GM18507 (cell line): ENCODE data around the gene RAB22A.
"Not testable (repeated sequence)": the region's sequence is repeated elsewhere in the genome, so short reads cannot be mapped to it uniquely, and the experiment has no call there.

Experiments used
- DNase-seq: peaks from one replicate; pipeline ENCODE4 v3.0.0; 2011; ENCODE audit warnings: low read depth; ENCODE audit not compliant: insufficient read length; ENCODE audit errors: extremely low spot score
- FAIRE-seq: peaks from 2 replicates; lab custom pipeline; 2011; peaks lifted over from hg19 to GRCh38; lab: Jason Lieb, UNC

The RAB22A gene

DNA sequence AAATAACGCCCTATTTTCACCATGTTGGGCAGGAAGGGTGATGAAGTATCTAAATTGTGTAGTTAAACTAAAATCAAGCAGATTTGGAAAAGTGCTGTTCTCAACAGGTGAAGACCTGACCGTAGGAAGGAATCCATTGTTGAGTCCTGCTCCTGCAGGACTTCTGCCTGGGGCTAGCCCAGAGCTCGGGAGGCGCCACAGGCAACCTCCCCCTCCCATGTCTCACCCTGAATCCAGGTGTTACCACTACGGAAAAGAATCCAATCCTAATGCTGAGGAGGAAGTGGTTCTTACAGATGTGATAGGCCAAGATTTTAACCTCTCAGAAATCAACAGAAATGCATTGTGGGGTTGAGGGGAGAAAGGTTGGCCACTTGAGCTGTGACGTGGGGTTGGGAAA lies 30.2 kb downstream of the RAB22A start:
- no peak for FAIRE-seq
- no peak for DNase-seq

DNA sequence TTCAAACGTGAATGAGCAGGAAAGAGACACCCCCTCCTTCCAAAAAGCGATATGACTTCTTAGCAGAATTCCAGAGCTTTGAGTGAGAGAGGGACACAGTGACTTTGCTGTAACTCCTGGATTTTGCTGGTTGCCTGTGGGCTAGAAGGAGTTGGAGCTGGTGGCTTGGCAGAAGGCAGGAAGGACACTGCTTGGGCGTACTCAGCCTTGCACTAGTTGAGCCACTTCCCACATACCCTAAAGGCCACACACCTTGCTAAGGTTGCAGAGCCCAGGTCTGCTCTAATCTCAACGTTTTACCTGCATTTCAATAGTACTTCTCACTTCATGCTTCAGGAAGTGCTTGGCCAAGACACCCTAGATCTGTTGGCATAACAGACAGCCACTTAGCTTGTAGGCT lies 30.6 kb downstream of the RAB22A start:
- no peak for FAIRE-seq

DNA sequence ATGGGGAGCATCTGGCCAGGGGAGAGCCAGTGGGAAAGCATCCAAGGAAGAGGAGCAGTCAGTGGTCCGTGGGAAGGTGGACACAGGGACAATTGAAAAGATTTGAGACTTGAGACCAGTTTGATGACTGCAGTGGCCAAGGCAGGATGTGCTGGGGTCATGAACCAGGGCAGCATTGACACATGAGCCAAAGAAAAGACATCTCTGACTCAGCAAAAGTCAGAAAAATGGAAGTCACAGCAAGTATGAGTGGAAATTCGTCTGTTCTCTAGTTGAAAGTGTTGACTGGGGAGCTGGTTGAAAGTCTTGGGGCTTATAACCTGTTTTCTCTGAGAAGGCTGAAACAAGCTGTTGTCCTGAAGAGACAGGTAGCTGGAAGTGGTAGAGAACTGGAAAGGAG lies 31.3 kb downstream of the RAB22A start:
- DNase-seq, result no peak
- no peak for FAIRE-seq

More for the DNA sequence above, 30.6 kb downstream of the RAB22A start:
- no peak for DNase-seq

DNA sequence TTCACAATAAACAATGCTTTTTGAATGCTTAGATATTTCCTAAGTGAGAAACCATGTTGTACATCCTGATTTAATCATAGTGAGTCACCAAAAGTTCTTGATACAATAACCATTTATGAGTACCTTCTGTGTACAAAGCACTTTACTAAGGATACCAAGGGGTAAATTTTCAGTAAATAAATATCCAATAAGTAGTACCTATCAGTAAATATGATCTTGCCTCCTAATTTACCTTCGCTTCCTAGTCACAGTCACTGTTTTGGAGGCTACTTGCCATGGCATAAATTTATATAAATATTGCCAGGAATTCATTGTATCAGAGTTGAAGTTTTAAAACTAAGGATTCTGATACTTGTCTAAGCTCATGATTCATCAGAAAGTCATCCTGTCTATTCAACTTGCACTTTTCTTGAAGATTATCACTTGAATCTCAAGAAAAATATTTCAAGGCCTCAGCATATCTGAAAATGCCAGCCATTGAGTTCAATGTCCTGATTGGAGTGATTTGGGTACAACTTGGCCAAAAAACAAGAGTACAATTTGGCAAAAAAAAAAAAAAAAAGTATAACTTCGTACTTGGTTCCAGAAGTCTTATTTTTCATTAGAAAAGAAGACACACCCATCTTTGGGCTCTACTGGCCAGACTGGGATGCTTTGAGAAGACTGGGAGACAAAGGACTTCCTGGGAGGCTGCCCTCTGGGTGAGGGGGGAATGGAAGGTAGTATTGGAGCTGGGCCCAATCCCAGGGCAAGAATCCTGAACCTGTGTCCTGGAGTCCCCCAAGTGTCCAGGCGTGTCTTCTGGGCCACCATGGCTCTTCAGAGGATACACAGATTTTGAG lies 32.8 kb downstream of the RAB22A start:
- no peak for DNase-seq
- FAIRE-seq, result no peak

DNA sequence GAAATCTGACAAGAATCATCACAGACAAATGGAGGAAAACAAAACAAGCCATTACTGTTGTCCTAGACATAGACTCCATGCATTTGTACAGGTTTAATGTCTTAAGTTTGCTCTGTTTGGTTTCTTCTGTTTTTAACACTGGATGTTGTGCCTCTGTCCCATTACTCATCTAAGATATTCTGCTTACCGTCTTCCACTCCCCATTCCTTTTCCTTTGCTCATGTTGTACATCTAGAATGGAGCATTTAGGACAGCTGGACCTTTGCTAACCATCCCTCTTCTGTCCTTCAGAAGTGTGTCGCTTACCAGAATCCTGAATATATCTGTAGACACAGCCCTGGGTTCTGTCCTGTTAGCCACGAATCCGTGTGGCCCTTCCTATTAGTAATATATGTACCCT lies 35.2 kb downstream of the RAB22A start:
- DNase-seq (no peak), FAIRE-seq (no peak)

DNA sequence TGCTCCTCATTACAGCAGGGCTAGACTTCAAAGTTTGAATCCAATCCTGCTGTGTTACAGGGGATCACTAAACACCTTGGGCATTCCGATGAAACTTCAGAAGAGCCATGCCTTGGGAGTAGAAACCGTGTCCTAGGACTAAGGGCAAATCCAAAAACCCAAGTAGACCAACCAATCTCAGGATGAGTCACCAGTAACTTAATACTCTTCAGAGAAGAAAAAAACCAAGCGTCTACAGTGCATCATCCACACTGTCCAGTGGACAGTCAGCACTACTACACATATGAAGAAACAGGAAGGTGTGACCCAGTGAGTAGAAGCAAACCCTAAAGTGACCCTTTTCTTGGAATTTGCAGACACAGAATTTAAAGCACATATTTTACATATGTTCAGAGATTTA lies 40.1 kb downstream of the RAB22A start:
- no peak for FAIRE-seq
- no peak for DNase-seq

DNA sequence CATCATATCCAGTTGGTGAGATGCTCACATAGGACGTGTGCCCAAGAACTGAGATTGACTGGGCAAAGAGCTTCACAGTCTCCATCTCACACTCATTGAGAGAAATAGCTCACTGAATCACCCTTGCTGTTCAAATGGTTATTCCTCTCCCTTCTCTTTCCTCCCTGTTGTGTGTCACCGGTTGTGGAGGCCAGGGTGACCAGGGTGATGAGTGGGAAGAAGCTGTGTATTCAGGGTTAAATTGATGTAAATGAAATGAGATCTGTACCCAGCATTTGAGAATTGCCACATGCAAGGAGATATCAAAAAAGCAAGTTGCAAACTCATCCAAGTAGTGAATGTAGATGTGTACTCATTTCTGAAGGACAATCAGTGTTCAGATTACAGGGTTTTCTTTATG lies 43.0 kb downstream of the RAB22A start:
- FAIRE-seq, result no peak
- DNase-seq, result no peak

DNA sequence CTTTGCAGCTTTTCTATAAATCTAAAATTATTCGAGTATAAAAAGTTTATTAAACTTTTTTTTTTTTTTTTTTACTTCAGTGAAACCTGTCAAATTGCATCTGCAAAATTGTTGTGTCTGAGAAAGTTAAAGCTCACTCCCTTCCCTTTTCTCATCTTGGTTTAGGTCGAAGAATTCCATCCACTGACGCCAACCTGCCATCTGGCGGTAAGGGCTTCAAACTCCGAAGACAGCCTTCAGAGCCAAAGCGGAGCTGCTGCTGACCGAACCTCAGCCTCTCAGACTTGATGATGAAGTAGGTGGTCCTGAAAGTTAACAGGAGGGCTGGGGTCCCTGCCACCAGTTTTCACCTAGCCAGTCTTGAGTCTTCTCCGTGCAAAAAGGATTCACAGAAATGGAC lies 49.9 kb downstream of the RAB22A start:
- FAIRE-seq, result no peak
- DNase-seq, result no peak

DNA sequence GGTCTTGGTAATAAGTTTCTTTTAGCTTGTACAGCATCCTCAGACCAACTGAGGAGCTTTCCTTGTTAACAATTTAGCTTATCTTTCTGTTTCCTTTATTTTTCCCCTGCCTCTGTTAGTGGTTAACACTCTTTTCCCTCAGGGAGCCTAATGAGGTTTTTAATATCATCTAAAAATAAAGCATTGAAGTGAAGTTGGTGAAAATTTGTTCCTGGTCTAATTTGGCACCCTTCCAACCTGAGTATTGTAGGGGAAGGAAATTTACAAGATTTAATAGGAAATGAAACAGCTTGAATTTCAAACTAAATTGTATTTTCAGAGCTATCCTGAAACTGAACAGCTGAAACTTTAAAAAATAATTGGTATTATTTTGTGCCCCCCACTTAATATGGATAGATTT lies 51.4 kb downstream of the RAB22A start:
- DNase-seq (no peak), FAIRE-seq (no peak)

DNA sequence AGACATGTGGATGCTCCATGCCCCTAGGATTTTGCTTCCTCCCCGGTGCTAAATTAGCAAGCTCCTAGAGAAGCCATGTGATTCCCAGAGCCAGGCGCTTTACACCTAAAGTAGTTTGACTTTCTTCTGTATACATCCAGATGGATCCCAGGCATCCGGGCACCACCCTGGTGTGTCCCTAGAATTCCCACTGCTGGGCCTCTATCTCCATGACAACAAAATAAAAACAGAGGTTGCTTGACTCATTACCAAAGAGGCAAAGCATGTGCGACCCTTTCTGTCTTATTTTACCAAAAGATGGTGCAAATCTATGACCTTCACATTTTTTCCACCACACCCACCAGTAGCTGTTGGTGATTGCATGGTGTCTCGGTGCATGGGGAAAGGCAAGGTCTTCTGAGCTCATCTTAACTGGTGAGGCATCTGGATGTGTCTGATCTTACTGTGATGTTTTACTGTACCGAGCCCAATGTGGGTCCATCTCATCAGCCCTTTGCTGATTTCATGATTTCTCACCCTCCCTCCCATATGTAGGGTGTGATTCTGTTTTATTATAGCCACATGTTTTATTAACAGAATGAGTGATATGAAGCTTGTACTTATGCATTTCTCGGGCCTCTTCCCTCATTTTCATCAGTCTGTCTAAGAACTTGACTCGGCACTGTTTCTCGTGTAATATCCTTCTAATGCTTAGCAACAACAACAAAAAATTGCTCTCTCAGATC lies 52.1 kb downstream of the RAB22A start:
- FAIRE-seq (no peak), DNase-seq (no peak)

DNA sequence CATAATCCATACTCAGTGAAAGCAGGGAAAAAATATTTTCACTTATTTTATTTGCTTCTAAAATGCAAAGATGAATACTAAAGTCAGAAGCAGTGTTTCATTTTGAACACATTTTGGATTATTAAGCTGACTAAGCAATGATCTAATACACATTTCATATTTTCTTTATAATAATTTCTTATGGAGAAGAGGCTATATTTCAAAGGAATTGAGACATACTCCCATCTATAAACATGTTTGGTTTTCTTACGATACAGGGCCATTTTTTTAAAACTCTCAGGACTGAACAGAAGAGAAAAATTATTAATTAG lies 52.6 kb downstream of the RAB22A start:
- FAIRE-seq (no peak), DNase-seq (no peak)

DNA sequence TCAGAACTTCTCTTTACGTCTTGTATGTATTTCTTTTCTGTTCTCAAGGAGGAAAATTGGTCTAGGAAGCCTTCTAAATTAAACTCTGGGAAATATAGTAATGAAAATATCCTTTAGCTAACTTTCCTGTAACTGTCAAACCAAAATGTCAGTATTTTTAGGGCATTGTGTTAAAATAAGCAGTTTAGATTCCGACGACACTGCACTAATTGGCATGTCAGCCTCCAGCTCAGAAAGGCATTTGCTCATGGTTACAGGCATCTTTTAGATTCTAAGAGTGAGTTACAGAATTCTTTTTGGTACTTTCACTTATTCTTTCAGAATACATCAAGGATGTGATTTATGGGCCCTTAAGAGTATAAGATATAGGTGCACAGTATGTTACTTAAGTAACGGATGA lies 53.5 kb downstream of the RAB22A start:
- DNase-seq (no peak), FAIRE-seq (no peak)

DNA sequence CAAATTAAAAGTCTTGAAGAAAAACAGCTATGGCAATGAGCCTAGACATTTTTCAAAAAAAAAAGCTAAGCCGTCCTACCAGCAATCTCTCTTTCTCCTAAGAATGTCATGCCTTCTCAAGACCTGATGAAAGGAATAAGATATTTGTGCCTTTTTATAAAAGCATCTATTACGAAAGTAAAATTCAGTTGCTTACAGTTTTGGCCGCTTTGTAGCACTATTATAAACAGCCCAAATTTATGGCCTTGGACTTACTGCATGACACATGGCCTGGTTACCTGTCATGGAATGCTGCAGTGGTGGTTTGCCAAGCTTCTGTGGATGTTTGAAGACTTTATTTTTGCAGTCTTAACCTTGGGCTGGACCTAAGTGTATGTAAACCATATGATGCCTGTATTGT lies 57.4 kb downstream of the RAB22A start:
- no peak for FAIRE-seq
- no peak for DNase-seq

DNA sequence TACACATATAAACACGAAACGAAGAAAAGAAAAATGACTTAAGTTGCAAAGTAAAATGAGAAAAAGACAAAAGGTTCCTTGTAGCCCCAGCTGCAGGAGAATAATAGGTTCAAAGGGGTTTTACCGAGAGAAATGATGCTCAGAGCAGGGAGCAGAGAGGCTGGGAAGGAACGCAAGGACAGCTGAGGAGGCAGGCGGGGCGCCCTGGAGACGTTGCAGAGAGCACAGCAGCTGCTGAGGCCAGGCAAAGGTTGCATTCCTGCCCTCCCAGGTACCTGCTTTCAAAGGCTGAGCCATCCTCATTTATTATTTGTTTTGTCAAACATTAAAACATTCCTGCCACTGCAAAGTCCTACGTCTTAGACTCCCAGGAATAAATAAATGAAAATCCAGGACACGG lies 63.3 kb downstream of the RAB22A start:
- DNase-seq, result no peak
- no peak for FAIRE-seq

DNA sequence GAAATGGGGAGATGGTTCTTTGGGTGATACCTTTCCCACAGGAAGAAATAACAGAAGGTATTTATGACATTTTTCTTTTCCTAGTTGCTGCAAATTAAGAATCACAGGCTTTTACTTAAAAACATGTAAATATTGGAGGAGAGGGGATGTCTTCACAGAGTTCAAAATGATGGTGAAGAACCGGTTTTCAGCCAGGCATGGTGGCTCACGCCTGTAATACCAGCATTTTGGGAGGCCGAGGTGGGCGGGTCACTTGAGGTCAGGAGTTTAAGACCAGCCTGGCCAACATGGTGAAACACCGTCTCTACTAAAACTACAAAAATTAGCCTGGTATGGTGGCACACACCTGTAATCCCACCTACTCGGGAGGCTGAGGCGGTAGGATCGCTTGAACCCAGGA lies 63.8 kb downstream of the RAB22A start:
- FAIRE-seq, DNase-seq: not testable (repeated sequence)

DNA sequence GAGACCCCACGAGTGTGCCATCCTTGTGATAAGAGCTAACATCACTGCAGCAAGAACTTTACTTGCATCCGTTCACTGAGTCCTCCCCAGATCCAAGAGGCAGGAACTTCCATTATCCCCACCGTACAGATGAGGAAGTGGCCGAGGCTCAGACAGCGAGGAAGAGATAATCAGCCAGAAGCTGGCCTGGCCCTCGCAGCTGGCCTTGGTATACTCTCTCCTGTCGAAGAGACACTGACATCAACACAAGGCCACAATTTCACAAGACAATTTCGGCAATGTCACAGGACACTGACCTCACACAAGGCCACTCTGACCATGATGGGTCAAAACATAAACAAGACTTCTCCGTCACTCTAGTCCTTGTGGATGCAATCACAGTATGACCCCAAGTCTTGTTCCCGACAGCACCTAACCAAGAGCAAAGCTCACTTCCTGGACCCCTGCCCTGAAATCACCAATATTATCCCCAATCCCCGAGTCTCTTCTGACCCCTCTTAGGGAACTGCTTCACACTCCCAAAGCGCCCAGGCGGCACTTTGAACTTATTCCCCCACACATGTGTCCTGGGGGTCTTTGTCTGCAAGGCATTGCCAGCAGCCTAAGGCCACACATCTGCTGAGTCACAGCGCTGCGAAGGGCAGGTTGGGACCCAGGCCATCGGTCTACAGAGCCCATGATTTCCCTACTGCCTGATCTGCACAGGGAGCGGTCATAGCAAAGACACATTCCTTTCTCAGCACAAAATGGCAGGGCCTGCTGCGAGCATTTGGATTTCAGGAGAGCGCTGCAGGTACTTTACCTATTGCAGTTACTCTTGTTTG lies 64.7 kb downstream of the RAB22A start:
- DNase-seq (no peak), FAIRE-seq (no peak)

DNA sequence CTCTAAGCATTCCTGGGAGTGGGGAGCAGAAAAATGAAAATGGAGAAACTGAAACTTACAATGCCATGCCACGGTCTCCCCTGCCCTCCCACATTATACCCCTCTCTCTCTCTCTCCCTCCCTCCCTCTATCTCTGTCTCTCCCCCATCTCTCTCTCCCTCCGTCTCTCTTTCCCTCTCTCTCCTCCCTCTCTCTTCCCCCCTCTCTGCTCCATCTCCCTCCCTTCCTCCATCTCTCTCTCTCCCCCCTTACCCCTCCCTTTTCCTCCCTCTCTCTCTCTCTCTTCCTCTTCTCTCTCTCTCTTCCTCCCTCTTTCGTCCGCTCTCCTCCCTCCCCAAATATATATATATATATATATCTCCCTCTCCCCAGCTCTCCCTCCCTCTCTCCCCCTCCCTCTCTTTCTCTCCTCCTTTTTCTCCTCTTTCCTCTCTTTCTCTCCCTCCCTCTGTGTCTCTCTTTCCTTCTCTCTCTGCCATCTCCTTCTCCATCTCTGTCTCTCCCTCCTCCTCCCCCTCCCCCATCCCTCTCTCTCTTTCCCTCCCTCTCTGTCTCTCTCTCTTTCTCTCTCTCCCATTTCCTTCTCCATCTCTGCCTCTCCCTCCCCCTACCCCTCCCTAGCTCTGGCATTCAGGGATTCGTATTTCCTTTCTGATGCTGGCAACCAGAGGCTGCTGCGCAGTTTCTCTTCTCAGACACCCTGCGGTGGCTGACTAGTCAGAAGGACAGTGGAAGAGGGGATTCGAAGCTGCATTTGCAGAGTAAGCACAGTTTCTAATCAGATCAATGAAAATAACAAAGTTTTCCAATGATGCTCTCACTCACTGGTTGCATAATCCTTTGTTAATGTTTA lies 65.6 kb downstream of the RAB22A start:
- DNase-seq, result no peak
- no peak for FAIRE-seq

DNA sequence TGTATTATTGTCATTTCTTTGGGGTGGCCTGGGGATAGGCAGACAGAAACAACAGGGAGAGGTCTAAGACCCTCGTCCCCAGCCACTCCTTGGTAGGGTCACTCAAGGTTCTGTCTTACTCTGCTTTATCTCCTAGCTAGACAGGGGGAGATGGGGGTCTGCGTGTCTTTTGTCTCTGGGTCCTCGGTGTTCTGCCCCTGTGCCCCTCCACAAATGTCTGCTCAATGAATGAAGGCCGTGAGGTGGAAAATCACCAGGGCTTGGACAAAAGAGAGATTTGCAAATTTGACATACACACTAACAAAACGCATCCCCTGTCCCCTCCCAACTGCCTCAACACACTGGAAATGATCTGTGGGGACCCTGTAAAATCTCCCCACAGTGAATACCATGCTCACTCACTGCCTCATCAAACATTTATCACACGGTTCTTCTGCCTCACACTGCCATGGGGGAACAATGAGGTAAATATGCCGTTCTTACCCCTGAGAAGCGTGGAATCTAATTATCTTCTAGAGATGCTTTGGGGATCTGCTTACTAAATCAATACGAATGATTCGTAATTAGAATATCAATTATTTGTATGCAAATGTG lies 66.3 kb downstream of the RAB22A start:
- DNase-seq, result no peak
- no peak for FAIRE-seq

DNA sequence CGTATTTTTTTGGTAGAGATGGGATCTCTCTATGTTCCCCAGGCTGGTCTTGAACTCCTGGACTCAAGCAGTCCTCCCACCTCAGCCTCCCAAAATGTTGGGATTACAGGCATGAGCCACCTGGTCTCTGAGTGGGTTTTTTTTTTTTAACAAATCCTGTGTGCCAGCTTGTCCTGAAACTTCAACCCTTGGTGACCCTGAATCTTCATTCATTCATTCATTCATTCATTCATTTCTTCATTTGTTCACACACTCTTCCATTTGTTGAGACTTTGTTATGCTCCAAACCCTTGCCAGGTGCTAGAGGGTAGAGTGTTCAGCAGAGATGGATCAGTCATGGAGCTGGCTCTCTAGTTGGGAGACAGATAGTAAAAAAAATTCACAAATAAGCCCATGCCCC lies 67.5 kb downstream of the RAB22A start:
- no peak for DNase-seq
- FAIRE-seq, result no peak
